ENCODE results near the gene UNC119B. TPM values are rescaled to one million over a fixed set of nuclear protein-coding genes. Genes with fewer than 3 reads are reported as not detected.

The UNC119B gene
- polyA plus RNA-seq, 1 of the 3 experiments (the other 2 are of a cell fraction) = 23.6 TPM

GRCh38 chr12:120757226-120757742 lies 47.0 kb downstream of the UNC119B start:
- Histone ChIP-seq H4K20me1 (ENCODE audit: insufficient read depth) (no peaks in the 10 kb centered on the region), H3F3A (replicated peaks; ENCODE audit: insufficient read depth) (no peaks in the 10 kb centered on the region), H3K9me3 (0 out of 2 replicates have a peak, but pooled peaks cover 3% of the 10 kb centered on the region), H2AFZ (ENCODE audit: low read depth) (no peak overlapping the region), H3K9ac (no peak overlapping the region), H3K4me1 (ENCODE audit: control insufficient read depth in 1 of 2, insufficient read depth in 2 of 2, low read depth in 1 of 2, low read length in 1 of 2) (peaks cover 0 to 12% of the 10 kb centered on the region in 2 experiments; a peak in 1 of 4 replicates), H3K27me3 (ENCODE audit: insufficient read depth) (no peaks in the 10 kb centered on the region), H3K4me3 (ENCODE audit: low read depth in 2 of 2, low read length in 1 of 2) (no peak overlapping the region), H3K27ac (ENCODE audit: low read depth in 2 of 2, low read length in 1 of 2) (peak overlapping the region in 1 of 2 experiments; percentile 11; a peak in 1 of 4 replicates), H3K9me2 (no peaks in the 10 kb centered on the region), H3K79me2 (ENCODE audit: insufficient read depth) (no peaks in the 10 kb centered on the region), H3K4me2 (no peak overlapping the region), H3K36me3 (replicated peaks in 1 of 2; ENCODE audit: control insufficient read depth in 1 of 2, insufficient read depth in 2 of 2, low read length in 1 of 2) (peaks cover 0 to 17% of the 10 kb centered on the region in 2 experiments)
- 38% methylated on average over 4 of the region's 4 CpGs for WGBS (ENCODE audit: low lambda C conversion rate)
- no peak for TF ChIP-seq IRF3 (IDR thresholded peaks at IDR 0.05; ENCODE audit: low read depth, low read length)
- TF ChIP-seq ZBTB33 (IDR thresholded peaks at IDR 0.05; ENCODE audit: borderline replicate concordance, low read depth) = no peak
- no peak for TF ChIP-seq TCF12 (IDR thresholded peaks at IDR 0.05)
- no peak for TF ChIP-seq CHD2 (IDR thresholded peaks at IDR 0.05; ENCODE audit: low read length, partially characterized antibody)
- TF ChIP-seq MXI1 (IDR thresholded peaks at IDR 0.05; ENCODE audit: low read depth, low read length) = peak; percentile 58; the same call in 1 of the 2 replicates
- TF ChIP-seq RCOR1 (IDR thresholded peaks at IDR 0.05; ENCODE audit: low read length) = peak; percentile 47; the same call in 1 of the 2 replicates
- no peak for TF ChIP-seq FOXJ3 (CRISPR knock-in tag; IDR thresholded peaks at IDR 0.05)
- TF ChIP-seq TAF1 (IDR thresholded peaks at IDR 0.05; ENCODE audit: borderline replicate concordance, low read depth, low read length) = no peak
- TF ChIP-seq NRF1 (IDR thresholded peaks at IDR 0.05; ENCODE audit: low read depth, low read length) = no peak
- no peak for TF ChIP-seq GABPA (IDR thresholded peaks at IDR 0.05; ENCODE audit: low read depth)
- TF ChIP-seq RFX5 (IDR thresholded peaks at IDR 0.05; ENCODE audit: low read length) = no peak
- TF ChIP-seq JUND (IDR thresholded peaks at IDR 0.05) = no peak
- TF ChIP-seq PBX3 (IDR thresholded peaks at IDR 0.05) = no peak
- no peak for TF ChIP-seq EZH2phosphoT487 (IDR thresholded peaks at IDR 0.05; ENCODE audit: borderline replicate concordance, low read depth)
- TF ChIP-seq MEF2A (IDR thresholded peaks at IDR 0.05; ENCODE audit: borderline replicate concordance, low read depth) = no peak
- TF ChIP-seq EP300 (IDR thresholded peaks at IDR 0.05; ENCODE audit: borderline replicate concordance in 1 of 2, low read depth in 1 of 2, low read length in 1 of 2) = peak in 1 of 2 experiments; percentile 27; a peak in 1 of 4 replicates
- no peak for TF ChIP-seq USF2 (IDR thresholded peaks at IDR 0.05; ENCODE audit: borderline replicate concordance, low read depth, low read length)
- TF ChIP-seq GATA2 (CRISPR knock-in tag; IDR thresholded peaks at IDR 0.05) = peak; percentile 44
- no peak for TF ChIP-seq NFIC (IDR thresholded peaks at IDR 0.05; ENCODE audit: borderline replicate concordance)
- POLR2A ChIA-PET = no interaction called here
- CTCF ChIA-PET = interaction anchor here (1.3 to 1.7 kb wide), 3 partner anchors 9 to 214 kb away, joined by 3 to 5 read pairs (median 5); no protein-coding TSS in a partner anchor
- DNase-seq = peak; percentile 50
